Fibroblast of lung (primary cell): ENCODE measurements around the gene KIF25.

Experiments used
- EZH2 ChIP-seq: IDR thresholded peaks from 2 replicates; pipeline ENCODE4 v1.5.1; 2012; ENCODE audit warnings: low read length, control low read depth, mild to moderate bottlenecking; ENCODE audit errors: missing control alignments
- TF ChIP-seq, protein P1 (sequence below), 2 donors: IDR thresholded peaks in 1 of 2; conservative IDR thresholded peaks in 1 of 2; 1 replicate in 1 of 2; 2 replicates in 1 of 2; pipeline ENCODE4 v1.5.1; 2011 to 2012; ENCODE audit warnings: low read length in 2 of 2, control low read depth in 1 of 2, inconsistent platforms in 1 of 2, low read depth in 1 of 2, mild to moderate bottlenecking in 1 of 2

DNA sequence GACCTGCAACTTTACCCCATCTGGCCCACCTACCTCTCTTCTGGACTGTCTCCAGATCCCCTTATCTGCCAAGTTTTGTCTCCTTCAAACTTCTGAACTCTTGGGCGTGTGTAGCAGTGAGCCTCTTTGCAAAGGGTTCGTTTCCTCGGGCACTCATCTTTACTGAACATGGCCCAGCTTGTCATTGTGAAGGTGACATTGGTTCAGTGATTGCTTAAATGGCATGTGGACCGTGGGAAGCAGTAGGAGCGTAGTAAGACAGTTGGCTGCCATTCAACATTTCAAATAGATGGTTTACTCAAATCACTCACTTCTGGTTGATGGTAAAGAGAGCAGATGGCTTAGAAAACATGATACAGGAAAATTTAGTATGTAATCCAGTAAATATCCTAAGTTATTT, 34.8 kb upstream of the KIF25 start:
- TF ChIP-seq, protein P1, sequence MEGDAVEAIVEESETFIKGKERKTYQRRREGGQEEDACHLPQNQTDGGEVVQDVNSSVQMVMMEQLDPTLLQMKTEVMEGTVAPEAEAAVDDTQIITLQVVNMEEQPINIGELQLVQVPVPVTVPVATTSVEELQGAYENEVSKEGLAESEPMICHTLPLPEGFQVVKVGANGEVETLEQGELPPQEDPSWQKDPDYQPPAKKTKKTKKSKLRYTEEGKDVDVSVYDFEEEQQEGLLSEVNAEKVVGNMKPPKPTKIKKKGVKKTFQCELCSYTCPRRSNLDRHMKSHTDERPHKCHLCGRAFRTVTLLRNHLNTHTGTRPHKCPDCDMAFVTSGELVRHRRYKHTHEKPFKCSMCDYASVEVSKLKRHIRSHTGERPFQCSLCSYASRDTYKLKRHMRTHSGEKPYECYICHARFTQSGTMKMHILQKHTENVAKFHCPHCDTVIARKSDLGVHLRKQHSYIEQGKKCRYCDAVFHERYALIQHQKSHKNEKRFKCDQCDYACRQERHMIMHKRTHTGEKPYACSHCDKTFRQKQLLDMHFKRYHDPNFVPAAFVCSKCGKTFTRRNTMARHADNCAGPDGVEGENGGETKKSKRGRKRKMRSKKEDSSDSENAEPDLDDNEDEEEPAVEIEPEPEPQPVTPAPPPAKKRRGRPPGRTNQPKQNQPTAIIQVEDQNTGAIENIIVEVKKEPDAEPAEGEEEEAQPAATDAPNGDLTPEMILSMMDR (conservative IDR thresholded peaks at IDR 0.05 in 1 of 2, IDR thresholded peaks at IDR 0.05 in 1 of 2; ENCODE audit: low read depth in 1 of 2, low read length in 2 of 2): no peak
- no peak for TF ChIP-seq EZH2
